GM15510 (cell line): ENCODE results near the gene NMT1.

Experiments
- POLR2A ChIP-seq: IDR thresholded peaks from 3 replicates; pipeline ENCODE4 v1.6.1; 2011; ENCODE audit warnings: borderline replicate concordance; ENCODE audit not compliant: insufficient read length; ENCODE audit errors: extremely low read depth

The NMT1 gene

GRCh38 chr17:45155029-45155428, 93.9 kb downstream of the NMT1 start:
- no peak for TF ChIP-seq POLR2A

GRCh38 chr17:45155483-45155882, 94.4 kb downstream of the NMT1 start:
- TF ChIP-seq POLR2A = no peak

- no peak for TF ChIP-seq POLR2A
Observed at GRCh38 chr17:45156242-45156641, 95.1 kb downstream of the NMT1 start.
